ACHN (cell line): ENCODE data around the gene UBE2F.
"Not testable (repeated sequence)": the region's sequence is repeated elsewhere in the genome, so short reads cannot be mapped to it uniquely, and the experiment has no call there.

ENCODE experiments used
- DNase-seq: peaks from one replicate; pipeline ENCODE4 v3.0.0-alpha.2; 2015
- in situ Hi-C: cut with HindIII; loops from 2 replicates; pipeline ENCODE4 v1.10.0; 2017; ENCODE audit warnings: low sequenced_read_pairs, low pct_ligation_motif_present, low pct_unique_long_range_greater_than_20kb

Gene UBE2F

GRCh38 chr2:237942513-237942899 is 24.3 kb upstream of the UBE2F start:
- in situ Hi-C loops: no loop called here
- no peak for DNase-seq

GRCh38 chr2:237943395-237944094 is 23.3 kb upstream of the UBE2F start:
- in situ Hi-C loops: no loop called here
- no peak for DNase-seq

- in situ Hi-C loops: no loop called here
- no peak for DNase-seq
These were observed 22.5 kb upstream of the UBE2F start for GRCh38 chr2:237944302-237944701.

GRCh38 chr2:237946423-237946822 is 20.4 kb upstream of the UBE2F start:
- DNase-seq: no peak
- in situ Hi-C loops: no loop called here

GRCh38 chr2:237951354-237951753 is 15.5 kb upstream of the UBE2F start:
- DNase-seq, in situ Hi-C loops: not testable (repeated sequence)

- no peak for DNase-seq
- in situ Hi-C loops: no loop called here
These were observed 14.9 kb upstream of the UBE2F start for GRCh38 chr2:237951878-237952277.

GRCh38 chr2:237952851-237953250 is 14.0 kb upstream of the UBE2F start:
- in situ Hi-C loops: no loop called here
- DNase-seq: no peak

GRCh38 chr2:237955640-237956401 is 11.0 kb upstream of the UBE2F start:
- in situ Hi-C loops: no loop called here
- DNase-seq: no peak

- in situ Hi-C loops: no loop called here
- no peak for DNase-seq
These were observed 10.4 kb upstream of the UBE2F start for GRCh38 chr2:237956402-237956736.

- DNase-seq: no peak
- in situ Hi-C loops: no loop called here
These were observed 5.2 kb upstream of the UBE2F start for GRCh38 chr2:237961637-237962036.

GRCh38 chr2:237962432-237963084 is 4.3 kb upstream of the UBE2F start:
- no peak for DNase-seq
- in situ Hi-C loops: no loop called here

GRCh38 chr2:237963490-237963991 is 3.3 kb upstream of the UBE2F start:
- in situ Hi-C loops, DNase-seq: not testable (repeated sequence)

- DNase-seq: no peak
- in situ Hi-C loops: no loop called here
These were observed 2.6 kb upstream of the UBE2F start for GRCh38 chr2:237964194-237964577.

- in situ Hi-C loops: no loop called here
- DNase-seq: no peak
These were observed 2.0 kb upstream of the UBE2F start for GRCh38 chr2:237964578-237965404.

GRCh38 chr2:237965844-237966243 is 970 bp upstream of the UBE2F start:
- in situ Hi-C loops, DNase-seq: not testable (repeated sequence)

GRCh38 chr2:237966250-237966564 is 607 bp upstream of the UBE2F start:
- in situ Hi-C loops: no loop called here
- no peak for DNase-seq

GRCh38 chr2:237967463-237967951 is 693 bp downstream of the UBE2F start:
- DNase-seq: peak; percentile 31
- in situ Hi-C loops: no loop called here

GRCh38 chr2:237968048-237968862 is 1.4 kb downstream of the UBE2F start:
- in situ Hi-C loops: no loop called here
- DNase-seq: no peak
